Gastroesophageal sphincter (tissue), 4 donors: Measurements from ENCODE around the gene LORICRIN. TPM values are rescaled to one million over a fixed set of nuclear protein-coding genes. Genes with fewer than 3 reads are reported as not detected.

Source experiments
- ATAC-seq: fragments of 150-250 bp; one replicate; pipeline ENCODE4 v1.9.1; 2016; ENCODE audit warnings: mild to moderate bottlenecking, moderate library complexity
- H3K27ac ChIP-seq, 4 donors: fragments of 200-600 bp; sonication (generic) in 3 of 4; 1 replicate in 3 of 4; 2 replicates in 1 of 4; pipeline ENCODE4 v1.5.1; 2016 to 2019
- H3K27me3 ChIP-seq: fragments of 200-600 bp; sonication (generic); one replicate; pipeline ENCODE4 v1.5.1; 2019
- H3K36me3 ChIP-seq, 2 donors: fragments of 200-600 bp; sonication (generic); one replicate each; pipeline ENCODE4 v1.5.1; 2019; ENCODE audit warnings: control low read depth in 1 of 2
- H3K4me1 ChIP-seq, 3 donors: fragments of 200-600 bp; sonication (generic); 1 replicate in 2 of 3; 2 replicates in 1 of 3; pipeline ENCODE4 v1.5.1; 2016 to 2019; ENCODE audit warnings: control low read depth in 2 of 3
- H3K4me3 ChIP-seq, 2 donors: fragments of 200-600 bp; sonication (generic); one replicate each; pipeline ENCODE4 v1.5.1; 2019; ENCODE audit warnings: mild to moderate bottlenecking in 1 of 2, moderate library complexity in 1 of 2
- H3K9me3 ChIP-seq, 3 donors: fragments of 200-600 bp; sonication (generic); one replicate each; pipeline ENCODE4 v1.5.1; 2017 to 2019; ENCODE audit warnings: control low read depth in 2 of 3
- CTCF ChIP-seq, 4 experiments: fragments of 200-600 bp in 2 of 4; fragments of 450-650 bp in 2 of 4; sonication (generic) in 1 of 4; IDR thresholded peaks; one replicate each; pipeline ENCODE4 v1.5.1; 2017 to 2019; ENCODE audit warnings: antibody characterized with exemption in 4 of 4, mild to moderate bottlenecking in 2 of 4, moderate library complexity in 2 of 4
- EP300 ChIP-seq: sonication (generic); formaldehyde crosslinking; IDR thresholded peaks from one replicate; pipeline ENCODE4 v1.6.1; 2017; ENCODE audit warnings: antibody characterized with exemption, mild to moderate bottlenecking
- POLR2A ChIP-seq, 2 donors: fragments of 450-650 bp; IDR thresholded peaks; one replicate each; pipeline ENCODE4 v1.6.1; 2017; ENCODE audit warnings: antibody characterized with exemption in 2 of 2, mild to moderate bottlenecking in 2 of 2, moderate library complexity in 1 of 2
- POLR2AphosphoS5 ChIP-seq: sonication (generic); formaldehyde crosslinking; IDR thresholded peaks from one replicate; pipeline ENCODE4 v1.6.1; 2017; ENCODE audit warnings: antibody characterized with exemption
- WGBS, 2 donors: methylation state at CpG; one replicate each; pipeline ENCODE4 v1.1.5; 2018; ENCODE audit warnings: low coverage in 1 of 2; 5-methylcytosine and 5-hydroxymethylcytosine counted together
- total RNA-seq, 4 donors: library from RNA; depleted of rRNA; stranded (reverse); fragments of >200 nt; gene quantifications; one replicate each; pipeline ENCODE4 v1.1.0, GENCODE V29; 2016

Gene LORICRIN
- total RNA-seq, 4 donors from 2014 or later: not detected

- no peak for ATAC-seq
- no peak for TF ChIP-seq EP300
- TF ChIP-seq POLR2AphosphoS5: no peak
- no peak for TF ChIP-seq CTCF (IDR thresholded peaks at IDR 0.05)
- TF ChIP-seq POLR2A (IDR thresholded peaks at IDR 0.05): no peak
- 37 to 38% methylated on average over 5 to 7 of the region's 25 CpGs for WGBS, 2 donors
- Histone ChIP-seq H3K36me3 (no peaks in the 10 kb centered on the region), H3K27ac (no peak overlapping the region), H3K4me3 (no peak overlapping the region), H3K9me3 (no peaks in the 10 kb centered on the region), H3K4me1 (no peaks in the 10 kb centered on the region), H3K27me3 (peaks cover 33% of the 10 kb centered on the region)
These were observed 33.4 kb downstream of the LORICRIN start for GRCh38 chr1:153292740-153293479.

DNA sequence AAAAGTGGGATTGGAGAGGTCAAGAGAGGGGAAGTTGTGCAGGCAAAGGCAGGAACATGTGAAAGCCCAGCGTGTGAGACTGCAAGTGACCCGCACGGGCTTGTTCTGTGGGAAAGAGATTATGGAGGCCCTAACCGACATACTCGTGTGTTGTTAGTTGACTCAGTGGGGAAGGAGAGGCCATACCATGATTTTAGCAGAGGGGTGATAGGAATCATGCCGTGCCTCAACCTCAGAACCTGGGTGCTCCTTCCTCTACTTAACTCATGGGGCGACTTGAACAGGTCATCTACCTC is 33.9 kb downstream of the LORICRIN start:
- Histone ChIP-seq H3K9me3 (no peaks in the 10 kb centered on the region), H3K27me3 (peaks cover 35% of the 10 kb centered on the region), H3K4me1 (no peaks in the 10 kb centered on the region), H3K4me3 (no peak overlapping the region), H3K36me3 (no peaks in the 10 kb centered on the region), H3K27ac (no peak overlapping the region)
- WGBS, 2 donors: 60 to 67% methylated on average over 1 to 7 of the region's 7 CpGs
- ATAC-seq: no peak
- TF ChIP-seq POLR2A (IDR thresholded peaks at IDR 0.05) (no peak), EP300 (no peak), CTCF (IDR thresholded peaks at IDR 0.05) (no peak), POLR2AphosphoS5 (no peak)

GRCh38 chr1:153293851-153294250 is 34.4 kb downstream of the LORICRIN start:
- WGBS, 2 donors: 49 to 100% methylated on average over 1 to 5 of the region's 9 CpGs
- Histone ChIP-seq H3K27ac (no peak overlapping the region), H3K9me3 (no peaks in the 10 kb centered on the region), H3K4me1 (no peaks in the 10 kb centered on the region), H3K36me3 (no peaks in the 10 kb centered on the region), H3K27me3 (peaks cover 35% of the 10 kb centered on the region), H3K4me3 (no peak overlapping the region)
- ATAC-seq: no peak
- TF ChIP-seq CTCF (IDR thresholded peaks at IDR 0.05) (no peak), POLR2A (IDR thresholded peaks at IDR 0.05) (no peak), POLR2AphosphoS5 (no peak), EP300 (no peak)

GRCh38 chr1:153302308-153302707 is 42.8 kb downstream of the LORICRIN start:
- ATAC-seq: no peak
- Histone ChIP-seq H3K36me3 (no peaks in the 10 kb centered on the region), H3K9me3 (no peaks in the 10 kb centered on the region), H3K27ac (no peak overlapping the region), H3K27me3 (peaks cover 27% of the 10 kb centered on the region), H3K4me3 (no peak overlapping the region), H3K4me1 (no peaks in the 10 kb centered on the region)
- TF ChIP-seq CTCF (IDR thresholded peaks at IDR 0.05) (no peak), POLR2A (IDR thresholded peaks at IDR 0.05) (no peak), EP300 (no peak), POLR2AphosphoS5 (no peak)
- WGBS, 2 donors: 66% methylated on average over 5 of the region's 5 CpGs; no CpG with 5 or more reads in 1 of the 2 donors

DNA sequence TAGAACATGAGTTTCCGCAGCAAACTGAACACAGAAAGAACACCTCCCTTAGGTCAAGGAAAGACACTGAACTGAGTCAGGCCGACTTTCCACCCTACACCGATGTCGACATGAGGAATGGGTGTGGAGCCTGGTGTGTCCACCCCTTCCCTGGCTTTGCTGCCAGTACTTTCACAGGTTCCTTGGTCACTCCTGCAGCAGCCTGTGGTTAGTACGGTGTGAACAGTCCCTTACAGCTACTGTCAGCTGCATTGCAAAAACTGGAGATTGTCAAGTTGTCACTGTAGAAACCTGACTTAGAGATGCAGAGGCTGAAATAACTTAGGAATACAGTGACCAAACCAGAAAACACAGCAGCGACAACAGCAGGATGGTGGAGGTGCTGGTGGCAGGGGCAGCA is 46.2 kb downstream of the LORICRIN start:
- no peak for ATAC-seq
- TF ChIP-seq POLR2AphosphoS5: no peak
- TF ChIP-seq EP300: no peak
- no peak for TF ChIP-seq POLR2A (IDR thresholded peaks at IDR 0.05)
- TF ChIP-seq CTCF (IDR thresholded peaks at IDR 0.05): no peak
- WGBS, 2 donors: 86 to 93% methylated on average over 3 to 5 of the region's 6 CpGs
- Histone ChIP-seq H3K36me3 (no peaks in the 10 kb centered on the region), H3K27ac (no peak overlapping the region), H3K4me3 (no peak overlapping the region), H3K9me3 (no peaks in the 10 kb centered on the region), H3K4me1 (no peaks in the 10 kb centered on the region), H3K27me3 (peaks cover 25% of the 10 kb centered on the region)
